GM12873 (cell line): ENCODE measurements around the gene NKAIN2.

Experiments used
- CTCF ChIP-seq: IDR thresholded peaks from 2 replicates; pipeline ENCODE4 v1.5.1; 2012; ENCODE audit warnings: low read depth, mild to moderate bottlenecking, moderate library complexity, low read length, control low read depth; ENCODE audit not compliant: insufficient read depth; ENCODE audit errors: missing control alignments

The NKAIN2 gene

GRCh38 chr6:124054034-124054433 lies 250.4 kb downstream of the NKAIN2 start:
- TF ChIP-seq CTCF, result no peak

- TF ChIP-seq CTCF, result no peak
Observed at GRCh38 chr6:124055395-124055794, 251.7 kb downstream of the NKAIN2 start.

GRCh38 chr6:124055963-124056362 lies 252.3 kb downstream of the NKAIN2 start:
- TF ChIP-seq CTCF, result no peak

- TF ChIP-seq CTCF, result no peak
Observed at GRCh38 chr6:124056407-124057334, 253.0 kb downstream of the NKAIN2 start.

- TF ChIP-seq CTCF, result no peak
Observed at GRCh38 chr6:124057461-124057860, 253.8 kb downstream of the NKAIN2 start.

GRCh38 chr6:124064317-124065113 lies 260.9 kb downstream of the NKAIN2 start:
- TF ChIP-seq CTCF, result no peak

- no peak for TF ChIP-seq CTCF
Observed at GRCh38 chr6:124066269-124066668, 262.6 kb downstream of the NKAIN2 start.
